HG02678 (cell line): ENCODE results near the gene PSME4.

ENCODE experiments used
- ATAC-seq: cut with Tn5 transposase; IDR thresholded peaks from one replicate; pipeline ENCODE4 v1.9.1; 2021; ENCODE audit warnings: mild to moderate bottlenecking, moderate library complexity; ENCODE audit not compliant: unreplicated experiment

PSME4 gene

GRCh38 chr2:53970724-53971602, at the start of gene PSME4:
TSS of gene PSME4 (minus strand) at chr2:53970993. CDS start at chr2:53970784, 209 bp downstream.
- peak; percentile 91 for ATAC-seq

GRCh38 chr2:54015798-54016699, 45.3 kb upstream of the PSME4 start:
- ATAC-seq = no peak

GRCh38 chr2:54013996-54014395, 43.2 kb upstream of the PSME4 start:
- ATAC-seq = no peak

- no peak for ATAC-seq
Observed at GRCh38 chr2:54012538-54013141, 41.8 kb upstream of the PSME4 start.

- no peak for ATAC-seq
Observed at GRCh38 chr2:54009549-54009948, 38.8 kb upstream of the PSME4 start.

GRCh38 chr2:54008439-54008838, 37.6 kb upstream of the PSME4 start:
- ATAC-seq = no peak

GRCh38 chr2:54000524-54000923, 29.7 kb upstream of the PSME4 start:
- no peak for ATAC-seq

GRCh38 chr2:54000122-54000521, 29.3 kb upstream of the PSME4 start:
- ATAC-seq = no peak

GRCh38 chr2:53998834-53999233, 28.0 kb upstream of the PSME4 start:
- no peak for ATAC-seq

- ATAC-seq = peak; percentile 66
Observed at GRCh38 chr2:53994818-53995808, 24.3 kb upstream of the PSME4 start.

GRCh38 chr2:53991948-53992347, 21.2 kb upstream of the PSME4 start:
- ATAC-seq = no peak

GRCh38 chr2:53989210-53989862, 18.5 kb upstream of the PSME4 start:
- no peak for ATAC-seq

GRCh38 chr2:53987336-53987921, 16.6 kb upstream of the PSME4 start:
- peak; percentile 55 for ATAC-seq

GRCh38 chr2:53985646-53986045, 14.9 kb upstream of the PSME4 start:
- ATAC-seq = no peak

- ATAC-seq = peak; percentile 29
Observed at GRCh38 chr2:53969968-53970723, 647 bp downstream of the PSME4 start.

GRCh38 chr2:53969285-53969967, 1.4 kb downstream of the PSME4 start:
- no peak for ATAC-seq

GRCh38 chr2:53964987-53965687, 5.7 kb downstream of the PSME4 start:
- no peak for ATAC-seq
